Kidney capillary endothelial cell (primary cell): ENCODE data around the gene CSTPP1.
"Not testable (repeated sequence)": the region's sequence is repeated elsewhere in the genome, so short reads cannot be mapped to it uniquely, and the experiment has no call there.

Experiments used
- DNase-seq: peaks from one replicate; pipeline ENCODE4 v3.0.0-alpha.2; 2018; ENCODE audit warnings: low spot score

CSTPP1 gene

DNA sequence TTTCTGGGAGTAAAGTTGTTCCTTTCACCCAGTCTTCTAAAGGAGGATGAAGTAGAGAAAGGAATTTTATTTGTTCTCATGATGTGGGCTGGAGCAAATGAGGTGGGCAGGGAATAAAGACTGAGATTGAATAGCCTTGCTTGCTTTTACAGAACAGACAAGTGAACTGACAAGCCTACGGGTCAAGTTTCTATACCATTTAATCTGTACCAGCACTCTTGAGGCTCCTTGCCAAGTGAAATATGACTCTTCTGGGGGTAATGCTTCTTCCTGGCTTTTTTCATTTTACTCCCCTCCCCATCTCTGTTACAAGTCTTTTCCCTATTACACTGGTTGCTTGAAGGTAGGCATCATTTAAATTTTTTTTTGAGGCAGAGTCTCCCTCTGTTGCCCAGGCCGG is 54.8 kb downstream of the CSTPP1 start:
- no peak for DNase-seq

DNA sequence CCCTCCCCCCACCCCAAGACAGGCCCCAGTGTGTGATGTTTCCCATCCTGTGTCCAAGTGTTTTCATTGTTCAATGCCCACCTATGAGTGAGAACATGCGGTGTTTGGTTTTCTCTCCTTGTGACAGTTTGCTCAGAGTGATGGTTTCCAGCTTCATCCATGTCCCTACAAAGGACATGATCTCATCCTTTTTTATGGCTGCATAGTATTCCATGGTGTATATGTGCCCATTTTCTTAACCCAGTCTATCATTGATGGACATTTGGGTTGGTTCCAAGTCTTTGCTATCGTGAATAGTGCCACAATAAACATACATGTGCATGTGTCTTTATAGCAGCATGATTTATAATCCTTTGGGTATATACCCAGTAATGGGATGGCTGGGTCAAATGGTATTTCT is 55.8 kb downstream of the CSTPP1 start:
- DNase-seq = not testable (repeated sequence)

DNA sequence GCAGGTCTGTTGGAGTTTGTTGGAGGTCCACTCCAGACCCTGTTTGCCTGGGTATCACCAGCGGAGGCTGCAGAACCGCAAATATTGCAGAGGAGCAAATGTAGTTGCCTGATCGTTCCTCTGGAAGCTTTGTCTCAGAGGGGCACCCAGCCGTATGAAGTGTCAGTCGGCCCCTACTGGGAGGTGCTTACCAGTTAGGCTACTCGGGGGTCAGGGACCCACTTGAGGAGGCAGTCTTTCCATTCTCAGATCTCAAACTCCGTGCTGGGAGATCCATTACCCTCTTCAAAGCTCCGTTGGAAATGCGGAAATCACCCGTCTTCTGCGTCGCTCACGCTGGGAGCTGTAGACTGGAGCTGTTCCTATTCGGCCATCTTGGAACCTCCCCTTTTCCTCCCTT is 61.2 kb downstream of the CSTPP1 start:
- not testable (repeated sequence) for DNase-seq

DNA sequence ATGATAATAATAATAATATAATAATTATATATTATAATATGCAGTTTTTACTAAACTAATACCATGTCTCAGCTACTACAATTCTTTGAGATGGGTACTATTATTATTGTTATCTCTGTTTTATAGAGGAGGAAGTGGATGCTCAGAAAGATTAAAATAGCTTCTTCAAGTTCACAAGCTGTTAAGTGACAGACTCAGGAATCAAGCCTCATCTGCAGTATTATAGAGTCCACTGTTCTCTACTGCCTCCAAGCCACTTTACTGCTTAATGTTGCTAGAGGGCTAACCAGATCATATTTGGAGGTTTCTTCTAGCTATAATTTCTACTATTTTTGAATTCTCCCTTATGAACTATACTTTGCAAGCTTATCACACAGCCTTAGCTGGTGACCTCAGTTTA is 62.7 kb downstream of the CSTPP1 start:
- no peak for DNase-seq

DNA sequence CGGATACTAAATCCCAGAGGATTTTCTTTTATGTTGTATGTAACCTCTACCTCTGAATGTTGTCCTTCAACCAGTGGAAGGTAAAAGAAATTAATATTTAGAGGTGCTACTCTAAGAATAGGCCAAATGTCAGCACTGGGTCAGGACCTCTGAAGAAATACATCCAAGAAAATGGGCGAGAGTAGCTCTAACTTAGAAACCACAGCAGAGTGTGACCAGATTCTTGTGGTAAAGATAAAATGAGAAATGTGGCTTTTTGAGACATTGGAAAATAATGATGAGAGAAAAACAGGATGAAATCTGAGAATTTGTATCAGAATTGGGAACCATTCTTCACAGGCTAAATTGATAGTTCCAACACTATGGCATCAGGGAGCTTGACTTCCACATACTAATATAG is 63.5 kb downstream of the CSTPP1 start:
- DNase-seq = no peak

DNA sequence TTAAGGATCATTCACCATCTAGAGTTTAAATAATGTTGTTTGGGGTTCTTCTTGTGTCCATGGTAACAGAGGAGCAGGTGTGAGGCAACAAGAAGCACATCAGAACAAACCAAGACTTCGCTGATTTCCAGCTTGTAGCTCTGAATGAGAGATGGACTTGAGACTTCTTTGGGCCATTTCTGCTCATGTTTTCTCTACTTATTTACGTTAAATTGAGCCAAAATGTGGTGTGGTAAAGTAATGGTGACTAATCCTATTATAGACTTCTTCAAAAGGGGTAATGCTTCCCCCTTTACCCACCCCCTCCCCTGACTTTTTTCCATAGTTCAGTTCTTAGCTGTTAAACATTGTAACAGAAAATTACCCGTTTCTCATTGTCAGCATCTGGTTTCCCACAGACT is 65.2 kb downstream of the CSTPP1 start:
- DNase-seq = no peak

DNA sequence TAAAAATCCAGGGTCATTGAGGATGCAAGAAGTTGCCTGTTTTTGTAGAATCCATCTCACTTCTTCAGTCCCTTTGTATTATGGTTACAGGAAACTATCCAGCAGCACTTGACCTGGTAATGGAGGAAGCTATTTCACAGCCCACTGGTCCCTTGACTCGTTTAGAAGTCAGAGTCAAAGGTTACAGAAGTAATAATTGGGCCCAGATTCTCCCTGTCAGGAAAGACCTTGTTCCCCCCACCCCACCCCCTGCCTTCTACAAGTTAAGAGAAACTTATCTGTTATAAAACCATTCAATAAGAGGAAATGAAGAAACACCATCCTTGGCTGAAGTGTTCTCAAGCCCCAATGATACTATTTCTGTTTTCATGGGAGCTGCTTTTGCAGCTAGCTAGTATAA is 65.8 kb downstream of the CSTPP1 start:
- no peak for DNase-seq

DNA sequence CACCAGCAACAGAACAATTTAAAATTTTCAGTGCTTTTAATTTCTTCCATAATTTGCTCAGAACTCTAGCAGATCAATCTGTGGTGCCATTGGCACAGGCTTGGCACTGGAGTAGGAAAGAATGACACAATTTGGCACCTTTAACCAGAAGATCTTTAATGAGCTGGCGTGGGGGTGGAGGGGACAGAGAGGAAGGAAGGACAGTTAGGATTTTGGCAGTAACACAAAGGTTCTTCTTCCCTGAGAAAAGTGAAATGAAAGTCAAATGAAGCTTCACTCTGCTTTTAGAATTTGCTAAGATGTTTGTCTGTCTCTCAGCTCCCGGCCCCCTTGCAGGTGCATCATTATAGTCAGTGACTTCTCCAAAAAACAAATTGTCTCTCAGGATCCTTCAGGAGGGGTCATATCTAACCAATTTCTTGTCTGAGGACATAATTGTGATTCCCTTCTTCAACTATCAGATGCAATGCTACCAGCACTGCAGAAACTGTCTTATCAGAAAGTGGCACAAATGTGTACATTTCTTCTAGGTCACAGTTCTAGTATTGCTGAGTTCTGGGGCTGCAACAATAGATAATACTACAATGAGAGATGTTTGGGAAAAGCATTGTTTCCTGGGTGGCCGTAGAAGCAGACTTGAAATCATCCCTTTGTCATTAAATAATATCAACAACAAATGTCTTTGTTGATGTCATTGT is 66.8 kb downstream of the CSTPP1 start:
- DNase-seq = no peak

DNA sequence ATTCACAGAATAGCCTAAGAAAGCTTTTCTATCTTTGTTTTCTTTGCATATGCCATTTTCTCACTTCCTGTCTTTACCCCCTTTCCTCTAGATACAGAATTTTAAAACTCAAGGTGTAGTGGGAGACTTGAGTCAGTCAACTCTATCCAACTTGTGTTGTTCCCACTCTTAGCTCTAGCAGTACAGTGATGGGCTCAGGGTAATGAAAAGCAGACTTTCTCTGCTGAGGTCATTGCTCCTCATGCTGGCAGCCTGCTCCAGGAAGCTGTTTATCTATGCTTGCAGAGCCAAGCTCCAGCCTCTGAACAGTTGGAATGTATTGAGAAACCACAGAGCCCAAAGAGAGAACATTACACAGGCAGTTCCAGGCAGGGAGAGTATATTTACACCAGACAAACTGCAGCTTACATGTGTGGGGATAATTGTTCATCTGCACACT is 68.1 kb downstream of the CSTPP1 start:
- DNase-seq = no peak

DNA sequence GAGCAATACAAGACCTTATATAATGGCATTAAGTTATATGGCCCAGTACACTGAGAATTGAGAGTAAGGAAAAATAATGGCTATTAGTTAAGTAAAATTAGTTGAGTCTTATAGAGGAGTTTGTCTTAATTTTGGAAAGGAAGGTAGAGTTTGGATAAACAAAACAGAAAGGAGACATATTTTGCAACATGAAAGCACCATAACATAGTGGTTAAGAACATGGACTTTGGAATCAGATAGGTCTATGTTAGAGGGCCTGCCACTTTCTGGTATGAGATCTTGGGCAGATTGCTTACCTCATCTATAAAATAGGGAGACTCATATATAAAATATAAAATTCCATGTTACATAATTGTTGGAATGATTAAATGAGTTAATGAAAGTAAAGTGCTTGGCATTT is 68.9 kb downstream of the CSTPP1 start:
- no peak for DNase-seq

DNA sequence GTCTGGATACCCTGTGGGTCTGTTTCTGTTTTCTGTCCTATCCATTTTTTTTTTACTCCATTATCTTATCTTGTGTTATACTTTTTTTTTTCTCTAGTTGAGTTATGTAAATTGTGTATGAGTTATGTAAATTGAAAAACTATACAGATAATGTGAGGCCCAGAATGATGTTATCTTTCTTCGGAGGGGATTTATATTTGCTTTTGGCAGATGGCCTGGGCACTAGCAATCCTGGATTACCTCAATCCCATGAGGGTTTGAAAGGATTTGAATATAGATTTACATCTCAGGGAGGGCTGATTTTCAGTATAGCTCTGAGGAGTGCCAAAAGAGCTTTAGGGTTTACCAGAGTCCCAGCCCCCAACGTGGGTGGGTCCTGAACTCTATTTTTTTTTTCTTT is 71.0 kb downstream of the CSTPP1 start:
- no peak for DNase-seq

DNA sequence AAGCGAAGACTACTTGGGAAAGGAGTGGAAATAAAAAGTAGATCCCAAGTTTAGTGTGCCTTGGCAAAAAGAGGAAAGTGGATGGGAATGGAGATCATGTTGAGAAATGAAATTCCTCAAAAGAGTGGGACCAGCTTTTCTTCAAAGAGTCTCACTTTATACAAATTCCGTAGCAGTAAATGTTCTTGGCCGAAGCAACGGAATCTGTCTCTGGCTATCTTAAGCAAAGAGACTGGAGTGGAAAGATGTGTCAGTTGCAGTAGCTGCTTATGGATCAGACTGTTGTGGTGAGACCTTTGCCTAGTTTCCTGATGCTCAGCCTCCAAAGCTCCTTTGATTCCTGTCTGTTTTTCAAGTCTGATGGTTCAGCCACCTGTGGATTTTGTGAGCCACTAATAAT is 73.6 kb downstream of the CSTPP1 start:
- no peak for DNase-seq

DNA sequence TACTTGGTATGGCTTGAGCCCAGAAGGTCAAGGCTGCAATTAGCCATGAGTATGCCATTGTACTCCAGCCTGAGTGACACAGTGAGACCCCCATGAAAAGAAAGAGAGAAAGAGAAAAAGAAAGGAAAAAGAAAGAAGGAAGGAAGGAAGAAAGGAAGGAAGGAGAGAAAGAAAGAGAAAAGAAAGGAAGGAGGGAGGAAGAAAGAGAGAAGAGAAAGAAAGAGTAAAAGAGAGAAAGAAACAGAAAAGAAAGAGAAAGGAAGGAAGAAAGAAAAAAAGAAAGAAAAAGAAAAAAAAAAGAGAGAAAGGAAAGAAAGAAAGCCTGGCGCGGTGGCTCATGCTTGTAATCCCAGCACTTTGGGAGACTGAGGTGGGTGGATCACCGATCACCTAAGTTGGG is 77.5 kb downstream of the CSTPP1 start:
- DNase-seq = no peak

DNA sequence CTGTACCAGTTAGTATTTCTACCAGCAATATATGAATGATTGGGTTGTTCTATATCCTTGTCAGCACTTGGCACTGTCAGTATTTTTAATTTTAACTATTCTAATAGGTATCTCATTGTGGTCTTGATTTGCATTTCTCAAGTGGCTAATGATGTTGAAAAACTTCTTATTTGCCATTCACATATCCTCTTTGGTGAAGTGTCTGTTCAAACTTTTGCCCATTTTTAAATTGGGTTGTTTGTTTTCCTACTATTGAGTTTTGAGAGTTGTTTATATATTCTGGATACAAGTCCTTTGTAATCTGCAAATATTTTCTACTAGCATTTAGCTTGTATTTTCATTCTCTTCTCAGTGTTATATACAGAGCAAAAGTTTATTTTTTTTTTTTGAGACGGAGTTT is 82.1 kb downstream of the CSTPP1 start:
- no peak for DNase-seq

DNA sequence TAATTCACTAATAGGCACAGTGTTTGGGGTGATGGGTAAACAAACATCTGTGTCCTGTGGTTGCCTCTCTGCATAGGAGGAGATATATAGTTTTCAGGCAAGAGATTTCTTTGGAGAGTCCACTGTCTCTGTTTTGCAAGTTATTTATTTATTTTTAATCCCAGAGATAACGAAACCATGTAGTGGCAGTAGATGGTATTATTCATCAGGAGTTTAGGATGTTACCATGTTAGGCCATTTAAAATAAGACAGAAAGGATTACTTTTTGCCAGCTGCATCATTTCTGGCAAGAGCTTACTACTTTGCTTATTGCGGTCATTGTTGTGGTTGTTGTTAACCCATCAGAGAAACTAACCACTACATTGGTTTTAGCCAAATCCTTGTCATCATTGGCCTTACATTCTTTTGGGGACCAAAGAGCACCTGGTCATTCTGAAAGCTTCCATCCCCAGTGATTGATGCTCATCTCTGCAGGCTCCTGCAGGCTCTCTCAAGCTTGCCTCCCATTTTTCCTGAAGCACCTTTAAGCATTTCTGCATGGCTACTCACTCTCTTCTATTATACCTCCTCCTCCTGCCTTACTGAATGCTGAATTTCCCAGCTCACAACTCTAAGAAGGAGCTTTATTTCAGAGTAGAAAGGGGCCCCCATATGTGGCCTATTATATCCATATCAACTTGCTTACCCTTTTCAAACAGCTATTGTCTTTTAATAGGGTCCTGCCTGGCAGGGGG is 84.4 kb downstream of the CSTPP1 start:
- DNase-seq = no peak

DNA sequence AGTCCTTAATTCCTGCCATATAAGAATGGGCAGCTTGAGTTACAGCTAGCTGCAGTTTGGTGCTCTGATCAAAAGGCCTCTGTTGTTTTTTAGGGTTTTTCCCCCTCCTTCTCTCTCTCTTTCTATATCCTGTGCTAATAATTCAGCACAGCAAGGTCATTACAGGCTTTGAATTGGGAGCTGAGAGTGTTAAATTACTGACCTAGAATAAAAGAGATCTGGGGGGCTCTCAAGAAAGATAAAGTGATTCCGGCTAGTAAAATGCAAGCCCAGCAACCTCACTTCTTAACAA is 84.9 kb downstream of the CSTPP1 start:
- no peak for DNase-seq

DNA sequence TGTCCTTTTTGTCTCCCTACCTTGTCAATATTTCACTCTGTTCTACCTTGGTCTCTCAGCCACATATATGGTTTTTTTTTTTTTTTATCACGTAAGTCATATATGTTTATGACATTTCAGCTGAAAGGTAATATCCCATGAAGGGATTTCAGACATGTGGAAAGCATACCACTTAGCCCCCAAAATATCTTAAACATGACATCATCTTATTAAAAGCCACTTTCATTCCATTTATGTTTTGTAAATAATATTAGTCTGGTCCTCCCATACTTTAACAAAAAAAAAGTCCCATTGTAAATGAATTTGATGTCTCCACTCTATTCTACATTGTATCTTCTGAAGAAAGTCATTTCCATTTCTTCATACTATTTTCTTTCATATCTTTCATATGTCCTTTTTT is 85.4 kb downstream of the CSTPP1 start:
- no peak for DNase-seq

DNA sequence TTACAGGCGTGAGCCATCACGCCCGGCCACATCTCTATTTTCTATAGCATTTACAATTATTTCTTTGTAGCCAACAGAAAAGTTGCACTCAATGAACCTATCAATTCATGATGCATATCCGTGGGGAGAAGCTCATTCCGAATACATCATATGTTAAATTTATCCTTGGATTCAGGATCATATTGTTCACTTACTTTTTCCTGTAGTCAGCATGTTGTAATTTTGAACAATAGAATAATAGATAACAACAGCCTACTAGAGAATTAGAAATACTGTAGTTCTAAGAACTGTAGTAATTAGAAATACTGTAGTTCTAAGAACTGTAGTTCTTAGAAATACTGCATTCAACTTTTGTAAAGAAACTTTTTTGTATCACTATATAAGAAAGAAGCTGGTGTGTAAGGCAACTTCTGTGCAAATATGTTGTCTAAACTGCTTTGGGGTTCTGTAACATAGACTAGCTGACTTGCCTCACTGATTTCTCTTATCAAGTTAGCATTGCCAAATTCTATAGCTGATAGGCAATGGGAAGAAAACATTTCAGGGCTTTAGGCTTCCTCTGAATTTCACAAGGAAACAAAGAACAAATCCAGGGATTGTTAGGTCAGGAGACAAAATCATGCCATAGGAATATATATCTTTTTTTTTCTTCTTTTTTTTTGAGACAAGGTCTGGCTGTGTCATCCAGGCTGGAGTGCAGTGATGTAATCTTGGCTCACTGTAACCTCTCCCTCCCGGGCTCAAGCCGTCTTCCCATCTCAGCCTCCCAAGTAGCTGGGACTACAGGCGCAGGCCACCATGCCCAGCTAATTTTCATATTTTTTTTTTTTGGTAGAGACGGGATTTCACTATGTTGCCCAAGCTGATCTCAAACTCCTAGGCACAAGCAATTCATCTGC is 91.9 kb downstream of the CSTPP1 start:
- DNase-seq = no peak

DNA sequence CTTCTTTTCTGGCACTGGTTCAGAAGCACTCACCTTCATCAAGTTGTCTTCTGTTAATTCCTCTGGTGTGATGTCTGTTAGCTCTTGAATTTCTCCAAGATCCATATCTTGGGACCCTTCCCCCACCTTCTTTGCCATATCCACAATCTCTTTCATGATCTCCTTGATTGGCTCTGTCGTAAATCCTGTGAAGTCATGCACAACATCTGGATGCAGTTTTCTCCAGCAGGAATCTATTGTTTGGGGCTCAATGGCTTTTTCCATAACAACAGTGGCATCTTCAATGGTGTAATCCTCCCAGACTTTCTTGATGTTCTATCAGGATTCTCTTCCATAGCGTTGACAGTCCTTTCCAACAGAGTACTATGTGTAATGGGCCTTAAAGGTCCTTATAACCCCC is 96.9 kb downstream of the CSTPP1 start:
- DNase-seq = no peak

DNA sequence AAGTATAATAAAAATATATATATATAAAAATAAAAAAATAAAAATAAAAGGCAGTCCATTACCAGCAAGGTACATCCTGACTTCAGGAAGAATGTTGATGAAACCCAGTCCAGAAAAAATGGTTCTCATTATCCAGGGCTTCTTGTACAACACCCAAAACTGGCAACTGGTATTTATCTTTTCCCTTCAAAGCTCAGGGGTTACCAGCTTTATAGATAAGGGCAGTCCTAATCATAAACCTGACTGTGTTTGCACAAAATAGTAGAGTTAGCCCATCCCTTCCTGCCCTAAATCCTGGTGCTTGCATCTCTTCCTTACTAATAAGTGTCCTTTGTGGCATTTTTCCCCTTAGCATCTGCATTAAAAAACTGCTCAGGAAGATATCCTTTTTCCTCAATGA is 97.5 kb downstream of the CSTPP1 start:
- no peak for DNase-seq

DNA sequence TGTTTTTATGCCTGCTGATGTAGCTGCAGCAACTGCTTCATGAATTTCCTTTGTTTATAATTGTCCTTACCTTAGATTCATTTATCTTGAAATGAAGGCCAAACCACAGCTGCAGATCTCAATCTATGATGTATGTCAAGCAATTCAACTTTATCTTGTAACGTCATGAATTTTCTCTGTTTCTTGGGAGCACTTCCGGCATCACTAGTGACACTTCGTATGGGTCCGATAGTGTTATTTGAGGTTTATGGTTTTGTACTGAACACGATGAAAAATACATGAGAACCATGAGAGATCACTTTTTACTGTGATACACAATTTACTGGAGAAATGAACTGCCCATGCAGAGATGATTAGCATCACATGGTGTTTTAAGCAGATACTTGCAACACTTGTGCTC is 98.5 kb downstream of the CSTPP1 start:
- DNase-seq = no peak

DNA sequence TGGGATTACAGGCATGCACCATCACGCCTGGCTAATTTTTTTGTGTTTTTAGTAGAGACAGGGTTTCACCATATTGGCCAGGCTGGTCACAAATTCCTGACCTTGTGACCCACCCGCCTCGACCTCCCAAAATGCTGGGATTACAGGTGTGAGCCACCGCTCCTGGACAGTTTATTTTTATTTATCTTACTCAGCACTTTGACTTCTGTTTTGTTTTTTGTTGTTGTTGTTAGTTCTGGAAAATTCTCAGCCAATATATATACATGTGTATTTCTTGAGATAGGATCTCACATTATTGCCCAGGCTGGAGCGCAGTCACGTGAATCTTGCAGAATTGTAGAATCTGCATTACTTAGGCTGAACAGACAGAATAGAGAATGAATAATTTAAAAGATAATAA is 107.6 kb downstream of the CSTPP1 start:
- no peak for DNase-seq

DNA sequence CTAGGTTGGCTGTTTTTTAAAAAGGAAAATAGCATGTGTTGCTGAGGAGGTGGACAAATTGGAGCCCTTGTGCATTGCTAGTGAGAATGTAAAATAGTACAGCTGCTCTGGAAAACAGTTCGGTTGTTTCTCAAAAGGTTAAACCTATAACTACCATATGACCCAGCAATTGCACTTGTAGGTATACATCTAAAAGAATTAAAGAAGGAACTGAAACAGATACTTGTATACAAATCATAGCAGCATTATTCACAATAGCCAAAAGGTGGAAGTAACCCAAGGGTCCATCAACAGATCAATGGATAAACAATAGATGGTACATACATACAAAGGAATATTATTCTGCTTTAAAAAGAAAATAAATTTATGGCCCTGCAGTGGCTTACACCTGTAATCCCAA is 111.4 kb downstream of the CSTPP1 start:
- DNase-seq = no peak
